Endothelial cell of umbilical vein (primary cell): ENCODE results near the gene CCDC91. TPM values are rescaled to one million over a fixed set of nuclear protein-coding genes. Genes with fewer than 3 reads are reported as not detected.
A peak's percentile ranks its signal among the peaks of the same experiment; 100 is the strongest.

ENCODE experiments used
- BruUV-seq: library from RNA; stranded (reverse); fragments of 400-500 nt; replicated peaks from 2 replicates; lab custom pipeline; 2021; lab: Mats Ljungman, UMichigan
- CTCF ChIA-PET: fragments of 300-600, 350-600 bp; sonication (Branson Sonifier 250); formaldehyde crosslinking; loops from one replicate; lab custom pipeline; 2021; ENCODE audit warnings: antibody characterized with exemption, inconsistent platforms; lab: Charles Lee
- POLR2A ChIA-PET: fragments of 300-600, 350-600 bp; sonication (Branson Sonifier 250); formaldehyde crosslinking; loops from one replicate; lab custom pipeline; 2021; ENCODE audit warnings: antibody characterized with exemption, inconsistent platforms; lab: Charles Lee
- DNase-seq: peaks from one replicate; pipeline ENCODE4 v3.0.0-alpha.2; 2011; ENCODE audit warnings: low read depth, low spot score
- FAIRE-seq: peaks from 2 replicates; lab custom pipeline; 2011; peaks lifted over from hg19 to GRCh38; lab: Jason Lieb, UNC
- H2AFZ ChIP-seq: 2 replicates; pipeline ENCODE4 v1.6.0; 2012; ENCODE audit warnings: low read depth, low read length, control low read depth, inconsistent platforms
- H3K27ac ChIP-seq: 2 replicates; pipeline ENCODE4 v1.5.1; 2011; ENCODE audit warnings: low read depth, mild to moderate bottlenecking, control low read depth, low read length, moderate library complexity; ENCODE audit not compliant: insufficient read depth
- H3K27me3 ChIP-seq, 2 experiments: 2 replicates each; pipeline versions ENCODE4 v1.6.0 to v1.6.1; 2011; ENCODE audit warnings: low read length in 2 of 2, mixed read lengths in 1 of 2; ENCODE audit not compliant: control insufficient read depth in 2 of 2, insufficient read depth in 2 of 2
- H3K36me3 ChIP-seq, 2 experiments: 2 replicates in 1 of 2; 3 replicates in 1 of 2; pipeline ENCODE4 v1.5.1; 2011; ENCODE audit warnings: low read length in 2 of 2, mild to moderate bottlenecking in 1 of 2, moderate library complexity in 1 of 2; ENCODE audit not compliant: control insufficient read depth in 2 of 2, insufficient read depth in 2 of 2; ENCODE audit errors: extremely low read depth in 1 of 2
- H3K4me1 ChIP-seq: 3 replicates; pipeline ENCODE4 v1.5.1; 2011; ENCODE audit warnings: mild to moderate bottlenecking, low read length; ENCODE audit not compliant: control insufficient read depth, insufficient read depth; ENCODE audit errors: extremely low read depth
- H3K4me2 ChIP-seq: 2 replicates; pipeline ENCODE4 v1.6.1; 2011; ENCODE audit warnings: low read length, control low read depth, mixed read lengths; ENCODE audit not compliant: insufficient read depth
- H3K4me3 ChIP-seq, 3 experiments: fragments of 200-600 bp in 1 of 3; sonication (generic), shearing (Covaris generic) in 1 of 3; replicated peaks in 1 of 3; 2 replicates each; pipeline ENCODE4 v1.5.1; 2011 to 2016; ENCODE audit warnings: control low read depth in 3 of 3, low read length in 3 of 3, mild to moderate bottlenecking in 2 of 3, inconsistent platforms in 1 of 3, low read depth in 1 of 3, moderate library complexity in 1 of 3; ENCODE audit not compliant: insufficient read depth in 1 of 3
- H3K79me2 ChIP-seq: 2 replicates; pipeline ENCODE4 v1.6.0; 2012; ENCODE audit warnings: low read length, inconsistent platforms; ENCODE audit not compliant: control insufficient read depth, insufficient read depth
- H3K9ac ChIP-seq: replicated peaks from 2 replicates; pipeline ENCODE3; 2011; ENCODE audit warnings: low read length, control low read depth; ENCODE audit not compliant: insufficient read depth; ENCODE audit errors: extremely low read depth
- H3K9me1 ChIP-seq: replicated peaks from 3 replicates; pipeline ENCODE4 v1.6.0; 2011; ENCODE audit warnings: mild to moderate bottlenecking, low read length; ENCODE audit not compliant: control insufficient read depth, insufficient read depth; ENCODE audit errors: extremely low read depth
- H3K9me3 ChIP-seq: replicated peaks from 2 replicates; pipeline ENCODE4 v1.5.1; 2012; ENCODE audit warnings: low read length, inconsistent platforms; ENCODE audit not compliant: control insufficient read depth, insufficient read depth
- H4K20me1 ChIP-seq: replicated peaks from 2 replicates; pipeline ENCODE3; 2011; ENCODE audit warnings: mild to moderate bottlenecking, low read length; ENCODE audit not compliant: control insufficient read depth, insufficient read depth; ENCODE audit errors: extremely low read depth
- EZH2 ChIP-seq: IDR thresholded peaks from 2 replicates; pipeline ENCODE4 v1.6.1; 2012; ENCODE audit warnings: borderline replicate concordance, low read depth, mild to moderate bottlenecking, moderate library complexity, low read length, inconsistent platforms; ENCODE audit not compliant: severe bottlenecking
- FOS ChIP-seq: IDR thresholded peaks from 2 replicates; pipeline ENCODE4 v1.6.1; 2011; ENCODE audit warnings: mild to moderate bottlenecking, low read length, moderate library complexity, borderline replicate concordance; ENCODE audit not compliant: insufficient read depth
- GATA2 ChIP-seq: IDR thresholded peaks from 2 replicates; pipeline ENCODE4 v1.7.0; 2011; ENCODE audit warnings: low read depth, mild to moderate bottlenecking, moderate library complexity, mixed read lengths, low read length; ENCODE audit not compliant: insufficient read length, insufficient read depth
- JUN ChIP-seq: IDR thresholded peaks from 2 replicates; pipeline ENCODE4 v1.6.1; 2011; ENCODE audit warnings: borderline replicate concordance, low read depth; ENCODE audit not compliant: insufficient read length, insufficient read depth
- MYC ChIP-seq: IDR thresholded peaks from one replicate; pipeline ENCODE4 v1.6.1; 2011; ENCODE audit warnings: mild to moderate bottlenecking, low read depth, low read length
- POLR2A ChIP-seq: IDR thresholded peaks from 2 replicates; pipeline ENCODE4 v1.6.1; 2012; ENCODE audit warnings: low read depth, mild to moderate bottlenecking, control low read depth, low read length
- POLR2AphosphoS5 ChIP-seq: IDR thresholded peaks from 2 replicates; pipeline ENCODE4 v1.6.1; 2012; ENCODE audit warnings: low read depth, mild to moderate bottlenecking, control low read depth, low read length, moderate library complexity; ENCODE audit not compliant: insufficient read depth
- dilution Hi-C: fragments of 300-500 bp; cut with MboI; formaldehyde crosslinking; loops from one replicate; pipeline ENCODE4 v1.15.0; 2019; ENCODE audit warnings: low sequenced_read_pairs; ENCODE audit not compliant: extremely low pct_ligation_motif_present
- intact Hi-C: fragments of 100-400 bp; cut with micrococcal nuclease; formaldehyde crosslinking; loops from one replicate; pipeline ENCODE4 v1.10.0; 2022
- polyA plus RNA-seq, 4 experiments: library from polyadenylated mRNA; depleted of rRNA in 3 of 4; stranded (reverse) in 3 of 4; unstranded in 1 of 4; fragments of >200 nt; gene quantifications; 2 replicates each; pipeline versions ENCODE4 v1.2.1 to v1.2.3, GENCODE V29; 2011 to 2012; ENCODE audit warnings: missing spikeins in 1 of 4
- total RNA-seq: library from RNA; stranded (reverse); gene quantifications from 2 replicates; pipeline ENCODE4 v1.2.3, GENCODE V29; 2021
- TF ChIP-seq, protein P1 (sequence below): IDR thresholded peaks from 2 replicates; pipeline ENCODE4 v1.6.1; 2011; ENCODE audit not compliant: insufficient read depth, insufficient read length
- TF ChIP-seq, protein P2 (sequence below), 2 donors: IDR thresholded peaks; 1 replicate in 1 of 2; 2 replicates in 1 of 2; pipeline ENCODE4 v1.5.1; 2011; ENCODE audit warnings: low read length in 2 of 2, mild to moderate bottlenecking in 2 of 2, moderate library complexity in 2 of 2, control low read depth in 1 of 2, inconsistent platforms in 1 of 2, low read depth in 1 of 2; ENCODE audit not compliant: insufficient read depth in 1 of 2; ENCODE audit errors: extremely low read depth in 1 of 2

CCDC91 gene
- total and polyA plus RNA-seq, 2 donors (not counting 3 experiments of a cell fraction or from before 2014, with no cell fraction given): 3.8 to 10.5 TPM

- Histone ChIP-seq H3K27me3 (no peaks in the 10 kb centered on the region), H3K4me3 (no peak overlapping the region), H3K9me3 (no peaks in the 10 kb centered on the region), H3K27ac (no peak overlapping the region), H3K79me2 (no peaks in the 10 kb centered on the region), H4K20me1 (no peaks in the 10 kb centered on the region), H3K36me3 (no peaks in the 10 kb centered on the region), H3K4me2 (no peak overlapping the region), H3K9me1 (no peaks in the 10 kb centered on the region), H3K9ac (no peak overlapping the region), H3K4me1 (no peaks in the 10 kb centered on the region), H2AFZ (no peak overlapping the region)
- ChIA-PET POLR2A (no interaction called here), CTCF (interaction anchor here (0.7 kb wide), 1 partner anchor 94 kb away, joined by 3 read pairs; no protein-coding TSS in a partner anchor)
- dilution Hi-C loops: no loop called here
- no peak for DNase-seq
- FAIRE-seq: peak; percentile 49
- BruUV-seq: no TSS peak
- TF ChIP-seq EZH2: no peak
- TF ChIP-seq GATA2: no peak
- no peak for TF ChIP-seq FOS
- TF ChIP-seq POLR2AphosphoS5: no peak
- TF ChIP-seq, protein P1, sequence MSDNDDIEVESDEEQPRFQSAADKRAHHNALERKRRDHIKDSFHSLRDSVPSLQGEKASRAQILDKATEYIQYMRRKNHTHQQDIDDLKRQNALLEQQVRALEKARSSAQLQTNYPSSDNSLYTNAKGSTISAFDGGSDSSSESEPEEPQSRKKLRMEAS: no peak
- no peak for TF ChIP-seq POLR2A
- TF ChIP-seq JUN: no peak
- intact Hi-C loops: no loop called here
Measured at GRCh38 chr12:28446031-28446430, 255.8 kb downstream of the CCDC91 start.

GRCh38 chr12:28453686-28454085, 263.4 kb downstream of the CCDC91 start:
- no peak overlapping the region for H3K4me3 ChIP-seq
- ChIA-PET CTCF (no interaction called here), POLR2A (no interaction called here)
- dilution Hi-C loops (no loop called here), intact Hi-C loops (no loop called here)
- BruUV-seq: no TSS peak
- H4K20me1 ChIP-seq: no peaks in the 10 kb centered on the region
- H2AFZ ChIP-seq: no peak overlapping the region
- H3K36me3 ChIP-seq: no peaks in the 10 kb centered on the region
- no peak overlapping the region for H3K9ac ChIP-seq
- no peaks in the 10 kb centered on the region for H3K9me3 ChIP-seq
- DNase-seq (no peak), FAIRE-seq (no peak)
- H3K27me3 ChIP-seq: no peaks in the 10 kb centered on the region
- H3K27ac ChIP-seq: no peak overlapping the region
- peaks cover 2% of the 10 kb centered on the region for H3K9me1 ChIP-seq
- H3K4me1 ChIP-seq: no peaks in the 10 kb centered on the region
- no peaks in the 10 kb centered on the region for H3K79me2 ChIP-seq
- TF ChIP-seq MYC (no peak), JUN (no peak), EZH2 (no peak)
- TF ChIP-seq, protein P1: no peak
- TF ChIP-seq, protein P2, sequence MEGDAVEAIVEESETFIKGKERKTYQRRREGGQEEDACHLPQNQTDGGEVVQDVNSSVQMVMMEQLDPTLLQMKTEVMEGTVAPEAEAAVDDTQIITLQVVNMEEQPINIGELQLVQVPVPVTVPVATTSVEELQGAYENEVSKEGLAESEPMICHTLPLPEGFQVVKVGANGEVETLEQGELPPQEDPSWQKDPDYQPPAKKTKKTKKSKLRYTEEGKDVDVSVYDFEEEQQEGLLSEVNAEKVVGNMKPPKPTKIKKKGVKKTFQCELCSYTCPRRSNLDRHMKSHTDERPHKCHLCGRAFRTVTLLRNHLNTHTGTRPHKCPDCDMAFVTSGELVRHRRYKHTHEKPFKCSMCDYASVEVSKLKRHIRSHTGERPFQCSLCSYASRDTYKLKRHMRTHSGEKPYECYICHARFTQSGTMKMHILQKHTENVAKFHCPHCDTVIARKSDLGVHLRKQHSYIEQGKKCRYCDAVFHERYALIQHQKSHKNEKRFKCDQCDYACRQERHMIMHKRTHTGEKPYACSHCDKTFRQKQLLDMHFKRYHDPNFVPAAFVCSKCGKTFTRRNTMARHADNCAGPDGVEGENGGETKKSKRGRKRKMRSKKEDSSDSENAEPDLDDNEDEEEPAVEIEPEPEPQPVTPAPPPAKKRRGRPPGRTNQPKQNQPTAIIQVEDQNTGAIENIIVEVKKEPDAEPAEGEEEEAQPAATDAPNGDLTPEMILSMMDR (IDR thresholded peaks at IDR 0.05; ENCODE audit: extremely low read depth in 1 of 2, insufficient read depth in 1 of 2, low read depth in 1 of 2, low read length in 2 of 2): no peak
- no peak overlapping the region for H3K4me2 ChIP-seq
